Measurements from ENCODE around the gene HTRA1. TPM values are rescaled to one million over a fixed set of nuclear protein-coding genes. Genes with fewer than 3 reads are reported as not detected.

The HTRA1 gene
- polyA plus RNA-seq, 3 donors: 0.84 to 4.7 (median 2.2) TPM

DNA sequence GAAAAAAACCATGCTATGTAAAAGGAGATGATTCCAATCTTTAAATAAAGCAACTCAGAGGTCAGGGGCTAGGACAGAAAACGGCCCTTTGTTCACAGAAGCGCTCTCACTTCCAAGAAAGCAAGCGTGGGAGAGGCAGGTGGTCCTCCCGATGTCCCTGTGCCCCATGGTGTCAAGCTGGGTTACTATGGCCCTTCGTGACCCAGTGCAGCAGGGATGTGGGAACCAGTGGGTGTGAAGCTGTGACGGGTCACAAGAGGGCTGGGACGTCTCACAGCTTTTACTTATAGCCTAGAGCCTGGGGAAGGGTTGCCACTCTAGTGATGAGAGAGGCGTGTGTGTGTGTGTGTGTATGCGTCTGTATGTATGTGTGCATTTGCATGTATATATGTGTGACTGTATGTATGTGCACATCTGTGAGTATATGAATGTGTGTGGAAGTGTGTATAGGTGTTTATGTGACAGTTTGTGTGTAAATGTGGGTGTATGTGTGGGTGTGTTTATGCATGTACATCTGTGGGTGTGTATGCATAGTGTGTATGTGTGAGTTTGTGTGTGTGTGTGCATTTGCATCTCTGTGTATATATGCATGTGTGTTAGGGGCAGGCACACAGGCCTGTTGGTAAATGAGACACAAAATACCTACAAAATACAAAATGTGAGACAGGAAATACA, 25.2 kb downstream of the HTRA1 start:
- Histone ChIP-seq H3K4me2 (replicated peaks; ENCODE audit: extremely low read depth, low read length, poor library complexity, severe bottlenecking) (no peak overlapping the region), H3K36me3 (replicated peaks in 1 of 2; ENCODE audit: control insufficient read depth in 1 of 2, insufficient read depth in 2 of 2, low read length in 2 of 2) (no peaks in the 10 kb centered on the region), H3K79me2 (ENCODE audit: insufficient read depth, low read length) (no peaks in the 10 kb centered on the region), H4K20me1 (ENCODE audit: insufficient read depth, low read length) (no peaks in the 10 kb centered on the region), H3K9me3 (replicated peaks in 1 of 2; ENCODE audit: control insufficient read depth in 1 of 2, insufficient read depth in 1 of 2, low read length in 2 of 2) (peaks cover 0 to 2% of the 10 kb centered on the region in 2 donors), H3K27me3 (ENCODE audit: control insufficient read depth in 2 of 2, insufficient read depth in 2 of 2, low read length in 2 of 2) (peaks cover 0 to 3% of the 10 kb centered on the region in 2 donors), H3K9ac (ENCODE audit: insufficient read depth, low read length, poor library complexity, severe bottlenecking) (no peak overlapping the region), H2AFZ (ENCODE audit: insufficient read depth, low read depth, low read length, poor library complexity, severe bottlenecking) (no peak overlapping the region), H3K4me1 (ENCODE audit: control insufficient read depth in 1 of 2, insufficient read depth in 2 of 2, low read length in 2 of 2) (peaks cover 5 to 10% of the 10 kb centered on the region in 2 donors), H3K27ac (ENCODE audit: low read depth in 1 of 2, low read length in 2 of 2) (no peak overlapping the region), H3K4me3 (replicated peaks in 1 of 3; ENCODE audit: low read depth in 2 of 3, low read length in 3 of 3) (no peak overlapping the region)
- no peak overlapping the region for H3K4me3 Mint-ChIP-seq
- TF ChIP-seq, protein P1, sequence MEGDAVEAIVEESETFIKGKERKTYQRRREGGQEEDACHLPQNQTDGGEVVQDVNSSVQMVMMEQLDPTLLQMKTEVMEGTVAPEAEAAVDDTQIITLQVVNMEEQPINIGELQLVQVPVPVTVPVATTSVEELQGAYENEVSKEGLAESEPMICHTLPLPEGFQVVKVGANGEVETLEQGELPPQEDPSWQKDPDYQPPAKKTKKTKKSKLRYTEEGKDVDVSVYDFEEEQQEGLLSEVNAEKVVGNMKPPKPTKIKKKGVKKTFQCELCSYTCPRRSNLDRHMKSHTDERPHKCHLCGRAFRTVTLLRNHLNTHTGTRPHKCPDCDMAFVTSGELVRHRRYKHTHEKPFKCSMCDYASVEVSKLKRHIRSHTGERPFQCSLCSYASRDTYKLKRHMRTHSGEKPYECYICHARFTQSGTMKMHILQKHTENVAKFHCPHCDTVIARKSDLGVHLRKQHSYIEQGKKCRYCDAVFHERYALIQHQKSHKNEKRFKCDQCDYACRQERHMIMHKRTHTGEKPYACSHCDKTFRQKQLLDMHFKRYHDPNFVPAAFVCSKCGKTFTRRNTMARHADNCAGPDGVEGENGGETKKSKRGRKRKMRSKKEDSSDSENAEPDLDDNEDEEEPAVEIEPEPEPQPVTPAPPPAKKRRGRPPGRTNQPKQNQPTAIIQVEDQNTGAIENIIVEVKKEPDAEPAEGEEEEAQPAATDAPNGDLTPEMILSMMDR (IDR thresholded peaks at IDR 0.05): no peak
- H3K27me3 Mint-ChIP-seq (ENCODE audit: low read depth in 3 of 3): peaks cover 16 to 47% (median 19%) of the 10 kb centered on the region in 3 donors
- WGBS (ENCODE audit: insufficient coverage): 93% methylated on average over 8 of the region's 9 CpGs
- no peak overlapping the region for H3K27ac Mint-ChIP-seq
- DNase-seq: no peak
- peaks cover 18% of the 10 kb centered on the region for H3K4me1 Mint-ChIP-seq
- no peaks in the 10 kb centered on the region for H3K36me3 Mint-ChIP-seq
- peaks cover 0 to 5% (median 2%) of the 10 kb centered on the region in 7 donors for H3K9me3 Mint-ChIP-seq
- intact Hi-C loops (cut with micrococcal nuclease): no loop called here

DNA sequence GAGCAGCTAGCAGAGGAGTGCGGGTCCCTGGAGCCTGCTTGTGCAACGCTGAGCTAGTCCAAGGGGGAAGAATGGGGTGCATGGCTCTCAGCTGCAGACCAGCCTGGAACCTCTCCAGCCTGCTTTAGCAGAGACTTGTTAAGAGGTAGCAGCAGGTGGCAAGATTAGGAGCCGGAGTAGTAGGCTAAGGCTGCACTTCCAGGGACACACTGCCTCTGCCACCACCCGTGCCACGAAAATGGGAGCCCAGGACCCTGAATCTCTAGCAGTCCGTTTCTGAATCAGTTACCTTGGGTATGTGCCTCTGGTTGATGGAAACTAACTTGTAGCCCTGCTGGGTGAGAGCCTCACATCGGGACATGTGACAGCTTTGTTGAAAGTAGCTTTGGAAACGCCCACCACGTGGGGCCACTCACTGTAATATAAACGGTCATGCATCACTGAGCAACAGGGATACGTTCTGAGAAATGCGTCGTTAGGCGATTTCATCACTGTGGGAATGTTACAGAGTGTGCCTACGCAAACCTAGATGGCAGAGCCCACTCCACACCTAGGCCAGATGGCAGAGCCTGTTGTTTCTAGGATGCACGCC, 25.9 kb downstream of the HTRA1 start:
- H3K9ac ChIP-seq (ENCODE audit: insufficient read depth, low read length, poor library complexity, severe bottlenecking): no peak overlapping the region
- TF ChIP-seq, protein P1 (IDR thresholded peaks at IDR 0.05): no peak
- Mint-ChIP-seq H3K27ac (no peak overlapping the region), H3K27me3 (ENCODE audit: low read depth in 3 of 3) (peaks cover 15 to 48% (median 23%) of the 10 kb centered on the region in 3 donors), H3K4me3 (no peak overlapping the region), H3K4me1 (peaks cover 18% of the 10 kb centered on the region), H3K36me3 (no peaks in the 10 kb centered on the region), H3K9me3 (peaks cover 0 to 4% (median 0%) of the 10 kb centered on the region in 7 donors)
- no peaks in the 10 kb centered on the region for H3K36me3 ChIP-seq (replicated peaks in 1 of 2; ENCODE audit: control insufficient read depth in 1 of 2, insufficient read depth in 2 of 2, low read length in 2 of 2)
- peaks cover 5 to 10% of the 10 kb centered on the region in 2 donors for H3K4me1 ChIP-seq (ENCODE audit: control insufficient read depth in 1 of 2, insufficient read depth in 2 of 2, low read length in 2 of 2)
- H3K4me2 ChIP-seq (replicated peaks; ENCODE audit: extremely low read depth, low read length, poor library complexity, severe bottlenecking): no peak overlapping the region
- H3K27me3 ChIP-seq (ENCODE audit: control insufficient read depth in 2 of 2, insufficient read depth in 2 of 2, low read length in 2 of 2): peaks cover 0 to 3% of the 10 kb centered on the region in 2 donors
- no peaks in the 10 kb centered on the region for H4K20me1 ChIP-seq (ENCODE audit: insufficient read depth, low read length)
- H3K9me3 ChIP-seq (replicated peaks in 1 of 2; ENCODE audit: control insufficient read depth in 1 of 2, insufficient read depth in 1 of 2, low read length in 2 of 2): no peaks in the 10 kb centered on the region
- no peak overlapping the region for H3K27ac ChIP-seq (ENCODE audit: low read depth in 1 of 2, low read length in 2 of 2)
- H3K79me2 ChIP-seq (ENCODE audit: insufficient read depth, low read length): no peaks in the 10 kb centered on the region
- H2AFZ ChIP-seq (ENCODE audit: insufficient read depth, low read depth, low read length, poor library complexity, severe bottlenecking): no peak overlapping the region
- WGBS (ENCODE audit: insufficient coverage): 68% methylated on average over 13 of the region's 16 CpGs
- H3K4me3 ChIP-seq (replicated peaks in 1 of 3; ENCODE audit: low read depth in 2 of 3, low read length in 3 of 3): no peak overlapping the region
- intact Hi-C loops (cut with micrococcal nuclease): no loop called here
- no peak for DNase-seq
